ENCODE measurements around the gene PDCL2.

DNA sequence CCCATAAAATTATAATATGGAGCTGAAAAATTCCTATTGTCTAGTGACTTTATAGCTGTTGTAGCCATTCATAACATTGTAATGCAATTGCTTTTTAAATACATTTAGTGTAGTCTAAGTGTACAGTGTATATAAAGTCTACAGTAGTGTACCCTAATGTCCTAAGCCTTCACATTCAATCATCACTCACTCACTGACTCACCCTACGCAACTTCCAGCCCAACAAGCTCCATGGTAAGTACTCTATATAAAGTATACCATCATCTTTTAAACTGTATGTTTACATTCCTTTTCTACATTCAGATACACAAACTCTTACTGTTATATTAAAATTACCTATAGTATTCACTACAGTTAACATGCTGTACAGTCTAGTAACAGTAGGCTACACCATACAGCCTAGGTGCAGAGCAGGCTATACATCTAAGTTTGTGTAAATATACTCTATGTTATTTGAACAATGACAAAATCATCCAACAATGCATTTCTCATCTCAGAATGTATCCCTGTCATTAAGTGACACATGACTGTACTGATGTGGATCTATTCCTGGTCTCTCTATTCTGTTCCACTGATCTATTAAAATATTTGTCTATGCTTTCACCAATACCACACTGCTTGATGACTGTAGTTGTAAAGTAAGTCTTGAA, 79.0 kb downstream of the PDCL2 start:
- TF ChIP-seq, protein P1, sequence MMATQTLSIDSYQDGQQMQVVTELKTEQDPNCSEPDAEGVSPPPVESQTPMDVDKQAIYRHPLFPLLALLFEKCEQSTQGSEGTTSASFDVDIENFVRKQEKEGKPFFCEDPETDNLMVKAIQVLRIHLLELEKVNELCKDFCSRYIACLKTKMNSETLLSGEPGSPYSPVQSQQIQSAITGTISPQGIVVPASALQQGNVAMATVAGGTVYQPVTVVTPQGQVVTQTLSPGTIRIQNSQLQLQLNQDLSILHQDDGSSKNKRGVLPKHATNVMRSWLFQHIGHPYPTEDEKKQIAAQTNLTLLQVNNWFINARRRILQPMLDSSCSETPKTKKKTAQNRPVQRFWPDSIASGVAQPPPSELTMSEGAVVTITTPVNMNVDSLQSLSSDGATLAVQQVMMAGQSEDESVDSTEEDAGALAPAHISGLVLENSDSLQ (IDR thresholded peaks at IDR 0.05) = no peak
- TF ChIP-seq BHLHE40 (IDR thresholded peaks at IDR 0.05; ENCODE audit: borderline replicate concordance) (no peak), FOXA1 (IDR thresholded peaks at IDR 0.05) (no peak), TARDBP (IDR thresholded peaks at IDR 0.05) (no peak), LEF1 (IDR thresholded peaks at IDR 0.05; ENCODE audit: borderline replicate concordance) (no peak), HDGF (IDR thresholded peaks at IDR 0.05; ENCODE audit: borderline replicate concordance) (no peak), ZNF384 (IDR thresholded peaks at IDR 0.05) (no peak), NFRKB (IDR thresholded peaks at IDR 0.05) (no peak), SP1 (IDR thresholded peaks at IDR 0.05) (no peak), FOXM1 (IDR thresholded peaks at IDR 0.05; ENCODE audit: borderline replicate concordance) (no peak), ELF4 (IDR thresholded peaks at IDR 0.05) (no peak), CTBP1 (IDR thresholded peaks at IDR 0.05; ENCODE audit: borderline replicate concordance) (no peak)
